ENCODE results near the gene MMGT1.
A peak's percentile ranks its signal among the peaks of the same experiment; 100 is the strongest.

Gene MMGT1
- 30.1 to 42.8 (median 41.7) reads per million in 3 experiments for total RNA-seq

GRCh38 chrX:135973548-135974278, at the start of gene MMGT1:
Gene MMGT1 (minus strand): TSS chrX:135973988. CDS start chrX:135973675, 313 bp downstream.
- peak; percentile 79 for DNase-seq

GRCh38 chrX:136021903-136022302, 48.1 kb upstream of the MMGT1 start:
- DNase-seq = no peak

GRCh38 chrX:136021160-136021559, 47.4 kb upstream of the MMGT1 start:
- DNase-seq = no peak

- no peak for DNase-seq
Measured at GRCh38 chrX:136019226-136019625, 45.4 kb upstream of the MMGT1 start.

GRCh38 chrX:136016881-136017280, 43.1 kb upstream of the MMGT1 start:
- no peak for DNase-seq

GRCh38 chrX:136015016-136015415, 41.2 kb upstream of the MMGT1 start:
- no peak for DNase-seq

- DNase-seq = no peak
Measured at GRCh38 chrX:135988245-135988644, 14.5 kb upstream of the MMGT1 start.

- DNase-seq = no peak
Measured at GRCh38 chrX:135985973-135986310, 12.2 kb upstream of the MMGT1 start.

- peak; percentile 59 for DNase-seq
Measured at GRCh38 chrX:135985157-135985972, 11.6 kb upstream of the MMGT1 start, which contains the start of gene SLC9A6. Gene SLC9A6 (plus strand): TSS chrX:135985435. CDS start chrX:135985659, 224 bp downstream.

GRCh38 chrX:135984791-135985156, 11.0 kb upstream of the MMGT1 start:
- DNase-seq = no peak

- no peak for DNase-seq
Measured at GRCh38 chrX:135984256-135984655, 10.5 kb upstream of the MMGT1 start.

GRCh38 chrX:135982860-135983259, 9.1 kb upstream of the MMGT1 start:
- no peak for DNase-seq

- no peak for DNase-seq
Measured at GRCh38 chrX:135981668-135982067, 7.9 kb upstream of the MMGT1 start.

- DNase-seq = no peak
Measured at GRCh38 chrX:135981010-135981409, 7.2 kb upstream of the MMGT1 start.

GRCh38 chrX:135977611-135978010, 3.8 kb upstream of the MMGT1 start:
- DNase-seq = peak; percentile 6

GRCh38 chrX:135975421-135975820, 1.6 kb upstream of the MMGT1 start:
- no peak for DNase-seq

GRCh38 chrX:135974279-135974856, 580 bp upstream of the MMGT1 start:
- peak; percentile 48 for DNase-seq

GRCh38 chrX:135973025-135973547, 702 bp downstream of the MMGT1 start:
- DNase-seq = no peak

- DNase-seq = no peak
Measured at GRCh38 chrX:135951291-135951690, 22.5 kb downstream of the MMGT1 start.

- no peak for DNase-seq
Measured at GRCh38 chrX:135944486-135944885, 29.3 kb downstream of the MMGT1 start.

GRCh38 chrX:135931644-135932487, 41.9 kb downstream of the MMGT1 start:
- DNase-seq = peak; percentile 17

- no peak for DNase-seq
Measured at GRCh38 chrX:135927897-135928296, 45.9 kb downstream of the MMGT1 start.

Measured in central memory CD4-positive, alpha-beta T cell (primary cell).